ENCODE data around the gene FAM236A.
"Not testable (repeated sequence)": the region's sequence is repeated elsewhere in the genome, so short reads cannot be mapped to it uniquely, and the experiment has no call there.

FAM236A gene

DNA sequence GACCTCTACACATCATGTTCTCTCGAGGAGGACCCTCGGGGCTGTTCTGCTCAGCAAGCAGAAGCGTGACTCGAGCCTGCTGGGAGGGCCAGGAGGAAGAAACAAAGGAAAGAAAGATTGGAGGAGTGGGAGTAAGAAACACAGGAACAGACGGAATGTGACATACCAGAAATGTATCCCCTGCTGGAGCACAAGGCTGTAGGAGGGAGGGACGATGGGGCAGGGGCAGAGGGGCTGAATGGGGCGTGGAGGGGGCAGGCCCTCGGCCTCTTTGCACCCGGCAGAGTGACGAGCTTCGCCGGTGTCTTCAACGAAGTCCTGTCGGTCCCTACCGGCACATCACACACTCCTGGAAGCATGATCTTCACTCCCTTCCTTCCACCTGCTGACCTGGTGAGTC is at the start of gene FAM236A:
TSS of gene FAM236A (plus strand) at position 301 of the 400 bp plus-strand sequence. CDS start at position 358, 57 bp downstream.
- DNase-seq (ENCODE audit: extremely low read depth, low read depth) = not testable (repeated sequence)

DNA sequence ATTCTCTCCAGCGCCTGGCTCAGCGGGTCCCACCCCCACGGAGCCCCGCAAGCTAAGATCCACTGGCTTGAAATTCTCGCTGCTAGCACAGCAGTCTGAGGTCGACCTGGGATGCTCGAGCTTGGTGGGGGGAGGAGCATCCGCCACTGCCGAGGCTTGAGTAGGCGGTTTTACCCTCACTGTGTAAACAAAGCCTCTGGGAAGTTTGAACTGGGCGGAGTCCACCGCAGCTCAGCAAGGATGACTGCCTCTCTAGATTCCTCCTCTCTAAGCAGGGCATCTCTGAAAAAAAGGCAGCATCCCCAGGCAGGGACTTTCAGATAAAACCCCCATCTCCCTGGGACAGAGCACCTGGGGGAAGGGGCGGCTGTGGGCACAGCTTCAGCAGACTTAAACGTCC is 48.3 kb upstream of the FAM236A start:
- not testable (repeated sequence) for DNase-seq (ENCODE audit: extremely low read depth, low read depth)

DNA sequence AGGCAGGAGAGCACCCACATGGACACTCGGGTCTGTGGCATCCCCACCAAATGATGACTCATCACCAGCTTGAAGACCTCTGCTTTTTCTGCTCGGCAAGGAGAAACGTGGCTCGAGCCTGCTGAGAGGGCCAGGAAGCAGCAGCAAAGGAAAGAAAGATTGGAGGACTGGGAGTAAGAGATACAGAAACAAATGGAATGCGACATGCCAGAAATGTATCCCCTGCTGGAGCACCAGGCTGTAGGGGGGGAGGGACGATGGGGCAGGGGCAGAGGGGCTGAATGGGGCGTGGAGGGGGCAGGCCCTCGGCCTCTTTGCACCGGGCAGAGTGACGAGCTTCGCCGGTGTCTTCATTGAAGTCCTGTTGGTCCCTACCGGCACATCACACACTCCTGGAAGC is 25.7 kb upstream of the FAM236A start, which contains the start of gene FAM236C:
TSS of gene FAM236C (plus strand) at position 301 of the 400 bp plus-strand sequence. CDS start 100 bp downstream, outside the sequence.
- DNase-seq (ENCODE audit: extremely low read depth, low read depth) = not testable (repeated sequence)

DNA sequence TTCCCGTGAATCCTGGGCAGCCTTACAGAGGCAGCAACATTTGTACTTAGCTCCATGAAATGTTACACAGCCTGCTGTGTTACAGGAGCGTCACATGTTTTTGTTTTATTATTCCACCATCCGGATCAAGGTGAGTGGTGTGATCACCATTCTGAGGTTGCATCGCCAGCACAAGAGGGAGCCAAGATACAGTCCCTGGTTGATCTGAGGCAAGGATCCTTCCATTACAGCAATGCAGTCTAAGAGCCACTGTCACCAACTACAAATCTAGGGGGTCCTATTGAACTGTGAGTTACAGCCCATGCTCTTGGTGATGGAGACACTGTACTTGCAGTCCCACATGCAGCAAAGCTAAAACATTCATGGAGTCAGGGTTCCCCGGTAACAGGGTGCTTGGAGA is 21.9 kb upstream of the FAM236A start:
- not testable (repeated sequence) for DNase-seq (ENCODE audit: extremely low read depth, low read depth)

DNA sequence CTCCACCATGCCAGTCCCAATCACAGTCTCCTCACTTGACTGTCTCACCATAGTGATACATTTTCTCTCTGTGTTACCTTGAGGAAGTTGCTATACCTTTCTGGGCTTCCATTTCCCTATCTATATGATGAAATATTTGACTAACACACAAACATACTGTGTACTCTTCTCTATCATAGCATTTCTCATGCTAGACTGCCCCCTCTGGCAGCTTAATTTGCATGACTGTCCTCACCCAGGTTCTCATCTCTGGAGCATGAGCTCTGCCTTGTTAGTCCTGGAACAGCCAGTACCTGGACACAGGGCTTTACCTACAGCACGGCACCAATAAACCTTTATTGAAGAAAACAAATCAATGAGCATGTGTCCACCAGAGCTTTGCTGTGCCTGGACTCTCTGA is 5.7 kb upstream of the FAM236A start:
- not testable (repeated sequence) for DNase-seq (ENCODE audit: extremely low read depth, low read depth)

DNA sequence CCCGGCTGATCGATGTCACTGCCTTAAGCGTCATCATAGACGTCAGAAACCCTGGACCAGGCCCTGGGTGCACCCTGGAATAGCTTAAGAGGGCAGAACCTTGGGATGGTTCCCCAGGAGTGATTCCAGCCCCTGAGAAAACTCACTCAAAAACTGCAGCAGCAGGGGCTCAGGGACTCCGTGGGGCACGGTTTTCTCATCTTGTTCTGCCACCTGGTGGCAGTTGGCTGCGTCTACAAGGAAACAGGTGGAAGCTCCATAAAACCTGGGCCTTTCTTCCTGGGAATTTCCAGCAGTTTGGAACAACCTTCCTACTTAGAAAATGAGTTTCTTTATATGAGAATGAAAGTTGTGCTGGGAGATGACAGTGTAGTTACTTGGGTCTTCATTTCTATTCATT is 1.6 kb upstream of the FAM236A start:
- not testable (repeated sequence) for DNase-seq (ENCODE audit: extremely low read depth, low read depth)

DNA sequence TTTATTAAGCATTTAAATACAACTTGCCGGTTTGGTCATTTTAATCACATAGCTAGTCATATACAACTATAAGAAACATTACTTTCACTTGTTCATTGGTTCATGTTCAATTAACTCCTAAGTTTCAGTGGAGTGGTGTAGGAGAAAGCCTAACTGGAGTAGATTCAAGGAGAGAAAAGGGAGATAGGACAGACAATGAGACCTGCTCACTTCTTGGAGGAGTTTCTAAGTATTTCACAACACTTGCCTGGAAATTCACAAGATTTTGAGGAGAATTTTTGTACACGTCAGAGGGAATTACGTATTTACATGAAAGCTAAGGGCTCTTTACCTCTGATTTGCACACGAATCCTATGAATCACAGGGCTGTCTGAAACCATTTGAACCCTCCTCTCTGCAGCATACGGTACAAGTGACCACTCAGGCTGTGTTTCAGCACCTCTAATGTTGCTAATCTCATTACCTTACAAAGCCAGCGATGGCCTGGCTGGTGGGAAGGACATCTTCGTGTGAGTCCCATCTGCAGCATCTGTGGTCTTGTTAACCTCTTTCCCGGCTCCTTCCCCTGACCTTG is 1.0 kb upstream of the FAM236A start:
- DNase-seq (ENCODE audit: extremely low read depth, low read depth) = not testable (repeated sequence)

DNA sequence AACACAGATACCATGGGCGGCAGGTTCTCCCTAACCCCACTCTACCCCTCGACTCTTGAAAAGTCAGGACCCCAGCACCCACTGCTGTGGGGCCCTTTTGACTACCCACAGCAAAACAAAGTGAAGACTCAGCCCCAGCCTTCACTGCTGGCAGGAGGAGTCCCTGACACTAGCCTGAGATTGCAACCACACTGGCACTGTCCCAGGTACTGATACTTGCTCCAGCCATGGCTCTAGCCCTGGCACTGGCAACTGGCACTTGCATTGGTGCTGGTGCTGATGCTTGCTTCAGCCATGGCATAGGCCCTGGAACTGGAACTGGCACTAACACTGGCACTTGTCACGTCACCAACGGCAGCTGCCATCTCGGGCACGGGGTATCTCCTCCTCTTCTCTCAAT is 4.3 kb downstream of the FAM236A start:
- DNase-seq (ENCODE audit: extremely low read depth, low read depth) = not testable (repeated sequence)

DNA sequence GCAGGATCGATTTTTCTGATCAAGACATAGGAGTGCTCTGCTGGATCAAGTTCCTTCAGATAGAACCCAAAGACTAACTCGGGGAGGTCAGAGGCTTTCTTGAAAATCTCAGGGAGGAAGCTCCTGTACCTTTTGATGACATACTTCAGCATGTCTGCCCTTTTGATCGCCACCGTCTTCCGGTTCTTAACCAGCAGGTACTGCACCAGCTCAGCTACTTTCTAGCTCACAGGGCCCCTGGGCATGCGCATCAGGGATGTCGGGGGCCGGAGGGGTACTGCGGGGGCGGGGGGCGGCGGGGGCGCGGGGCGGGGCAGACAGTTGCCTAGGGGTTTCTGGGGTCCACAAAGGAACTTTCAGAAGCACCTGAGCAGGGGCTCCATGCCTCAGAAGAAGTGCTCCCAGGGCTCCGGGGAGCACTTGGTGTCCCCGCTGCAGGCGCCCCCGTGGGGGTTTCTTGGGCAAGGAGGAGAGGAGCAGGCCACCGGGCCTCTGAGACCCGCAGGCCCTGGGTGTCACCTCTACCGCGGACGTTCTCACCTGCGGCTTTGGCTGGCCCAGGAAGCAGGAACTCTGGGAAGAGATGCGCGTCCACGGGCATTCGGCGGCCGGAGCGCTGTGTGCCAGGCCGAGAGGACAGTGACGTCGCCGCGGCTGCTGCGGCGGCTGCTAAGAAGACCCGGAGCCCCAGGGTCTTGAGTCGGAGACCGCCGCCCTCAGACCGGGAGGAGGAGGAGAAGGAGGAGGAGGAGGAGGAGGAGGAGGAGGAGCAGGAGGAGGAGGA is 5.2 kb downstream of the FAM236A start:
- not testable (repeated sequence) for DNase-seq (ENCODE audit: extremely low read depth, low read depth)

DNA sequence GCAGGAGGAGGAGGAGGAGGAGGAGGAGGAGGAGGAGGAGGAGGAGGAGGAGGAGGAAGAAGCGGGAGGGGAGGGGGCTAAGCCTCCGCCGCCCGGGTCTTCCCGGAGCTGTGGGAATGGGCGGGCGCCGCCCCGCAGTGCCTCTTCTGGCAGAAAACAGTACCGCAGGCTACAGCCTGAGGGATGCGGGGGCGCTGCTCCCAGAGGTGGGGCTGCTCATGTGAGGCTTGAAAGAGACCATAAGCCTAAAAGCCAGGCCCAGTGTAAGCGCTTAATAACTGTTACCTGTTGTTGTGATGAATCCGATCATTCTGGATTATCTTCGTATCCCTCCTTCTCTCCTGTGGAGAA is 5.8 kb downstream of the FAM236A start, which contains the start of gene DMRTC1:
TSS of gene DMRTC1 (minus strand) at position 19 of the 351 bp plus-strand sequence. CDS start 68,143 bp downstream, outside the sequence.
- DNase-seq (ENCODE audit: extremely low read depth, low read depth) = not testable (repeated sequence)

DNA sequence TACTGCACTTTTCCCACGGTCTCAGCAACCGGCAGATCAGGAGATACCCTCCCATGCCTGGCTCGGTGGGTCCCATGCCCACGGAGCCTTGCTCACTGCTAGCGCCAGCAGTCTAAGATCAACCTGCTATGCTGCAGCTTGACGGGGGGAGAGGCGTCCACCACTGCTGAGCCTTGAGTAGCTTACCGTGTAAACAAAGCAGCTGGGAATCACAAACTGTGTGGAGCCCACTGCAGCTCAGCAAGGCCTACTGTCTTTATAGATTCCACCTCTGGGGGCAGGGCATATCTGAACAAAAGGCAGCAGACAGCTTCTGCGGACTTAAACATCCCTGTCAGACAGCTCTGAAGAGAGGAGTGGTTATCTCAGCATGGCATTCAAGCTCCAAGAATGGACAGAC is 22.0 kb downstream of the FAM236A start:
- not testable (repeated sequence) for DNase-seq (ENCODE audit: extremely low read depth, low read depth)

DNA sequence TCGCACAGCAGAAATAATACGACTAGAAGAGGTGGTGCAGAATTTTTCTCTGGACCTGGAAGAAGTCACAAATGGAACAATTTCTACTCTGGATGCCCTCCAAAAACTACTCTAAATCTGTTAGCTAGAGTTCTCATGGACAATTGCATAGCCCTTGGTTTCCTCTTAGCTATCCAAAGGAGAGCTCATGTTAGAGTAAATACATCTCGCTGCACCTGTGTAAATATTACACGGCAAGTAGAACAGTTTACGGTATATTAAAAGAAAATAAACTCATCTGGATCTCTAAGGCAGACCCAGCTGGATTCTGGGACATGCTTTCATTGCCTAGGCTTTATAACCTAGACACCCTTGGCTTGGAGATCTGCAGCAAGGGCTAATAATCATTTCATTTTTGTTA is 33.9 kb downstream of the FAM236A start:
- not testable (repeated sequence) for DNase-seq (ENCODE audit: extremely low read depth, low read depth)

DNA sequence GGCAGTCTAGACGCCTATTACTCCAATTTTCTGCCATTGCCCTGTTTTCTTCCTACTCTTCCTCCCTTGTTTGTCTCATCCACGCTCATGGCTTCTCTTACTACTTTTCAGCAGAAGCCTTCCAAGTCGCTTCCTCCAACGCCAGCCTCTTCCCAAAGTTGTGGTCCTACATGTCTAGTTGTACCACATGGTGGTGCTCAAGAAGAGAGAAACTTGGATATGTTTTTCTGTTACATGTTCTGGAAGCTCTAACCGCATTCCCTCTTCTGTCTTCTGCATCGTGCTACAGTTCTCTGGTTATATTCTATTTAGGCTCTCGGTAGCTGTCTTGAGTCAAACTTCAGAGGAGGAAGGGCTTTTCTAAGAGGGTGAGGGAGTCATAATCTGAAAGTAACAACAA is 36.9 kb downstream of the FAM236A start:
- DNase-seq (ENCODE audit: extremely low read depth, low read depth) = not testable (repeated sequence)

DNA sequence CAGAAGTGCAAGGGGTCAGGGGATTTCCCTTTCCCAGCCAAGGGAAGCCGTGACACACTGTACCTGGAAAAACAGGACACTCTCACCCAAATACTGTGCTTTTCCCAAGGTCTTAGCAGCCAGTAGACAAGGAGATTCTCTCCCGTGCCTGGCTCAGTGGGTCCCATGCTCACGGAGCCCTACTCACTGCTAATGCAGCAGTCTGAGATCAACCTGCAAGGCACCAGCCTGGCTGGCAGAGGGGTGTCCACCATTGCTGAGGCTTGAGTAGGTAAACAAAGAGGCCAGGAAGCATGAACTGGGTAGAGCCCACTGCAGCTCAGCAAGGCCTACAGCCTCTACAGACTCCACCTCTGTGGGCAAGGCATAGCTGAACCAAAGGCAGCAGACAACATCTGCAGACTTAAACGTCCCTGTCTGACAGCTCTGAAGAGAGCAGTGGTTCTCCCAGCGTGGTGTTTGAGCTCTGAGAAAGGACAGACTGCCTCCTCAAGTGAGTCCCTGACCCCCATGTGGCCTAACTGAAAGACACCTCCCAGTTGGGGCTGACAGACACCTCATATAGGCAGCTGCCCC is 43.0 kb downstream of the FAM236A start:
- not testable (repeated sequence) for DNase-seq (ENCODE audit: extremely low read depth, low read depth)
